ENCODE measurements around the gene MOB2. TPM values are rescaled to one million over a fixed set of nuclear protein-coding genes. Genes with fewer than 3 reads are reported as not detected.

MOB2 gene
- total RNA-seq, 1 donor from 2014 or later = 38.6 TPM

DNA sequence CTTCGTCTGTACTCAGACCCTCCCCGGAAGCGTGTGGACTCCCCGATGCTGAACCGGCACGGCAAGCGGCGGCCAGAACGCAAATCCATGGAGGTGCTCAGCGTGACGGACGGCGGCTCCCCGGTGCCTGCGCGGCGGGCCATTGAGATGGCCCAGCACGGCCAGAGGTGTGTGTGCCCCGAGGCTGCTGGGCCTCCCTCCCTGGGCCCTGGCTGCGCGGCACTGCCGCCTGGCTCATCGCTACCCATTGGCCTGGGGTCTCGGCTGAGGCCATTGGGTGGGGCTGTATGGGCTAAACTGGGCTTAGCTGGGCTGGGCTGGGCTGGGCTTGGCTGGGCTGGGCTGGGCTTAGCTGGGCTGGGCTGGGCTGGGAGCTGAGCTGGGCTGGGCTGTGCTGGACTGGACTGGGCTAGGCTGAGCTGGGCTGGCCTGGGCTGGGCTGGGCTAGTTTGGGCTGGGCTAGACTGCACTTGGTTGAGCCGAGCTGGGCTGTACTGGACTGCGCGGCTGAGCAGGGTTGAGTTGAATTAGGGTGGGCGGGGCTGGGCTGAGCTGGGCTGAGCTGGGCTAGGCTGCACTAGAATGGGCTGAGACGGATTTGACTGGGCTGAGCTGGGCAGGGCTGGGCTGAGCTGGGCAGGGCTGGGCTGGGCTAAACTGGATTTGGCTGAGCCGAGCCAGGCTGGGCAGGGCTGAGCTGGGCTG is 40.7 kb downstream of the MOB2 start:
- TF ChIP-seq CTCF (IDR thresholded peaks at IDR 0.05) = no peak
- no peaks in the 10 kb centered on the region for H3K9me3 Mint-ChIP-seq (ENCODE audit: unreplicated experiment)
- H3K4me1 Mint-ChIP-seq (ENCODE audit: unreplicated experiment) = no peaks in the 10 kb centered on the region
- H3K4me3 Mint-ChIP-seq (ENCODE audit: unreplicated experiment) = no peak overlapping the region
- H3K36me3 Mint-ChIP-seq (ENCODE audit: unreplicated experiment) = no peaks in the 10 kb centered on the region
- no peak overlapping the region for H3K27ac Mint-ChIP-seq (ENCODE audit: unreplicated experiment)
- no peak for DNase-seq (ENCODE audit: extremely low spot score, unreplicated experiment)
- H3K27me3 Mint-ChIP-seq (ENCODE audit: unreplicated experiment) = no peaks in the 10 kb centered on the region

GRCh38 chr11:1444823-1445422 is 41.7 kb downstream of the MOB2 start:
- DNase-seq (ENCODE audit: extremely low spot score, unreplicated experiment) = no peak
- no peaks in the 10 kb centered on the region for H3K36me3 Mint-ChIP-seq (ENCODE audit: unreplicated experiment)
- H3K27ac Mint-ChIP-seq (ENCODE audit: unreplicated experiment) = no peak overlapping the region
- TF ChIP-seq CTCF (IDR thresholded peaks at IDR 0.05) = no peak
- no peaks in the 10 kb centered on the region for H3K4me1 Mint-ChIP-seq (ENCODE audit: unreplicated experiment)
- H3K4me3 Mint-ChIP-seq (ENCODE audit: unreplicated experiment) = no peak overlapping the region
- H3K9me3 Mint-ChIP-seq (ENCODE audit: unreplicated experiment) = no peaks in the 10 kb centered on the region
- H3K27me3 Mint-ChIP-seq (ENCODE audit: unreplicated experiment) = no peaks in the 10 kb centered on the region

DNA sequence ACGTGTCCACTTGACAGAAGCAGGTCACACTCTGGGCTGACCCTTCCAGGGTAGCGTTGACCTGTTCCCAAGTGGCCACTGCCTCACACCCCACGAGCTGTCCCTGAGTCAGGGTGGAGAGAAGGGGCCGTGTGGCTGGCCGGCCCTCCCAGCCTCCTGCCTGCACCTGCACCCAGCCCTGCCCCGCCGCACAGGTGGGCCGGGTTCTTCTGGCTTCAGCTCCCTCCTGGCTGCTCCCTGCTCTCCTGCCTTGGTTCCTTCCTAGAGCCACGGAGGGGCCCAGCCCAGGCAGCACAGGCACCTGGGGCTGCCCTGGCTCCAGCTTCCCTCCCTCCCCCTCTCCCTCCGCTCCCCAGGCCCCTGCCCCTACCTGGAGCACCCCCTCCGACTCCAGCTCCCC is 42.3 kb downstream of the MOB2 start:
- TF ChIP-seq CTCF (IDR thresholded peaks at IDR 0.05) = no peak
- no peak for DNase-seq (ENCODE audit: extremely low spot score, unreplicated experiment)
- no peaks in the 10 kb centered on the region for H3K4me1 Mint-ChIP-seq (ENCODE audit: unreplicated experiment)
- H3K27ac Mint-ChIP-seq (ENCODE audit: unreplicated experiment) = no peak overlapping the region
- H3K36me3 Mint-ChIP-seq (ENCODE audit: unreplicated experiment) = no peaks in the 10 kb centered on the region
- no peak overlapping the region for H3K4me3 Mint-ChIP-seq (ENCODE audit: unreplicated experiment)
- no peaks in the 10 kb centered on the region for H3K9me3 Mint-ChIP-seq (ENCODE audit: unreplicated experiment)
- H3K27me3 Mint-ChIP-seq (ENCODE audit: unreplicated experiment) = no peaks in the 10 kb centered on the region

DNA sequence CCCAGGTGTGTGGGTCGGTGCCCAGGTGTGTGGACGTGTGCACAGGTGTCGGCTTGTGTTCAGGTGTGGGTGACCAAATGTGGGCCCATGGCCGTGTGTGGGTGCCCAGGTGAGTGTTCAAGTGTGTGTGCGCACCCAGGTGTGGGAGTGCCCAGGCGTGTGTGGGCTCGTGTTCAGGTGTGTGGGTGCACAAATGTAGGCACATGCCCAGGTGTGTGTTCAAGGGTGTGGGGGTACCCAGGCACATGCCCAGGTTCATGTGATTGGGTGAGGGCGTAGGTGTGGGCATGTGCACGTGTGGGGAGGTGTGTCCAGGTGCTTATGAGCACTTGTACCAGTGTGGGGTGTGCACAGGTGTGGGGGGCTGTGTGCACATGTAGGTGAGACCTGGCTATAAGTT is 42.8 kb downstream of the MOB2 start:
- Mint-ChIP-seq H3K4me1 (ENCODE audit: unreplicated experiment) (no peaks in the 10 kb centered on the region), H3K4me3 (ENCODE audit: unreplicated experiment) (no peak overlapping the region), H3K27me3 (ENCODE audit: unreplicated experiment) (no peaks in the 10 kb centered on the region), H3K27ac (ENCODE audit: unreplicated experiment) (no peak overlapping the region), H3K36me3 (ENCODE audit: unreplicated experiment) (no peaks in the 10 kb centered on the region), H3K9me3 (ENCODE audit: unreplicated experiment) (no peaks in the 10 kb centered on the region)
- no peak for DNase-seq (ENCODE audit: extremely low spot score, unreplicated experiment)
- TF ChIP-seq CTCF (IDR thresholded peaks at IDR 0.05) = no peak

DNA sequence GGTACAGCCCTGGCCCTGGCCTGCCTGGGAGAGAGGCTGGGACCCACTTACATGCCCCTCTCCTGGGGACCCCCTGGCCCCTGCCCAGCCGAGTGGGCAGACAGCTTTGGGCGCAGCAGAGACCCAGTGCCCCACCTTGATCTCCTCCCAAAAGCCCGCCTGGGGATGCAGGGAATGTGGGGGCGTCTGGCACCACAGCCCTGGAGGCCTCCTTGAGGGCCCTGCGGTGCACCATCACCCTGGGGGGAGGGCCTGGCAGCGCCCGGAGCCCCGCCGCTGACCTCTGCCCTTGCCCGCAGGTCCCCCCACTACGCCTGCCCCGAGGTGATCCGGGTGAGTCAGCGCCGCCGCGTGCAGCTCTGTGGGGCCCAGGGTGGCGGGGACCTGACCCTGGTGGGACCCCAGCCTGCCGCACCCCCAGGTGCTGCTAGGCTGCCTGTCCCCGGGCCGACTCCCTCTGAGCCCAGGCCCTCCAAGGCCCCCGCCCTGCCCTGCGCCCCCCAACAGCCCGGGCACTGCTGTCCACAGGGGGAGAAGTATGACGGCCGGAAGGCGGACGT is 43.7 kb downstream of the MOB2 start:
- TF ChIP-seq CTCF (IDR thresholded peaks at IDR 0.05) = no peak
- Mint-ChIP-seq H3K9me3 (ENCODE audit: unreplicated experiment) (no peaks in the 10 kb centered on the region), H3K4me1 (ENCODE audit: unreplicated experiment) (no peaks in the 10 kb centered on the region), H3K4me3 (ENCODE audit: unreplicated experiment) (no peak overlapping the region), H3K27ac (ENCODE audit: unreplicated experiment) (no peak overlapping the region), H3K27me3 (ENCODE audit: unreplicated experiment) (no peaks in the 10 kb centered on the region), H3K36me3 (ENCODE audit: unreplicated experiment) (no peaks in the 10 kb centered on the region)
- DNase-seq (ENCODE audit: extremely low spot score, unreplicated experiment) = no peak
